HepG2 (cell line): ENCODE results near the gene SHANK3. TPM values are rescaled to one million over a fixed set of nuclear protein-coding genes. Genes with fewer than 3 reads are reported as not detected.
A peak's percentile ranks its signal among the peaks of the same experiment; 100 is the strongest.

Experiments used
- AGO2 ChIP-seq: fragments of 200-400 bp; formaldehyde crosslinking; optimal IDR thresholded peaks from 2 replicates; pipeline ENCODE3; 2017; ENCODE audit warnings: mild to moderate bottlenecking, low read depth, low read length, moderate library complexity
- BHLHE40 ChIP-seq: IDR thresholded peaks from 2 replicates; pipeline ENCODE4 v1.6.1; 2011; ENCODE audit warnings: low read length, improper control_type of control experiment
- DR1 ChIP-seq: sonication (generic); formaldehyde crosslinking; IDR thresholded peaks from 2 replicates; pipeline ENCODE4 v1.8.0; 2021; ENCODE audit warnings: mild to moderate bottlenecking, missing genetic modification reagents, inconsistent platforms
- HDAC1 ChIP-seq: sonication (generic); formaldehyde crosslinking; IDR thresholded peaks from 2 replicates; pipeline ENCODE4 v1.5.1; 2020; ENCODE audit warnings: mild to moderate bottlenecking, missing genetic modification reagents
- HDAC6 ChIP-seq: fragments of 200-600 bp; sonication (generic); IDR thresholded peaks from 2 replicates; pipeline ENCODE4 v1.7.0; 2017; ENCODE audit warnings: mild to moderate bottlenecking, antibody characterized with exemption, low read length, low read depth
- KAT7 ChIP-seq: IDR thresholded peaks from 2 replicates; pipeline ENCODE4 v1.6.1; 2018; ENCODE audit warnings: borderline replicate concordance, missing compliant biosample characterization
- MED13 ChIP-seq: sonication (generic); formaldehyde crosslinking; IDR thresholded peaks from 2 replicates; pipeline ENCODE4 v1.5.0; 2020; ENCODE audit warnings: missing genetic modification reagents
- RBFOX2 ChIP-seq: fragments of 200-400 bp; formaldehyde crosslinking; IDR thresholded peaks from 2 replicates; pipeline ENCODE4 v1.6.1; 2017; ENCODE audit warnings: low read depth, mild to moderate bottlenecking, low read length
- RNF2 ChIP-seq: fragments of 450-650 bp; conservative IDR thresholded peaks from 2 replicates; pipeline ENCODE4 v1.6.1; 2016; ENCODE audit warnings: low read depth
- RNF219 ChIP-seq: sonication (generic); formaldehyde crosslinking; IDR thresholded peaks from 2 replicates; pipeline ENCODE4 v1.5.0; 2020; ENCODE audit warnings: mild to moderate bottlenecking, missing genetic modification reagents
- RXRB ChIP-seq: IDR thresholded peaks from 2 replicates; pipeline ENCODE4 v1.6.1; 2016; ENCODE audit warnings: borderline replicate concordance, missing genetic modification reagents, missing compliant biosample characterization
- SALL2 ChIP-seq: sonication (generic); formaldehyde crosslinking; IDR thresholded peaks from 2 replicates; pipeline ENCODE4 v1.8.1; 2023; ENCODE audit warnings: mild to moderate bottlenecking, missing genetic modification reagents, inconsistent platforms
- SMAD1 ChIP-seq: sonication (generic); formaldehyde crosslinking; IDR thresholded peaks from 2 replicates; pipeline ENCODE4 v1.4.0; 2020; ENCODE audit warnings: missing genetic modification reagents, low read depth, mild to moderate bottlenecking, borderline replicate concordance
- TBX2 ChIP-seq: sonication (generic); formaldehyde crosslinking; IDR thresholded peaks from 2 replicates; pipeline ENCODE4 v1.5.0; 2020; ENCODE audit warnings: missing genetic modification reagents, mild to moderate bottlenecking, borderline replicate concordance
- ZNF260 ChIP-seq: sonication (generic); formaldehyde crosslinking; IDR thresholded peaks from 2 replicates; pipeline ENCODE4 v1.4.0; 2020; ENCODE audit warnings: missing genetic modification reagents, low read depth, mild to moderate bottlenecking, borderline replicate concordance
- ZNF274 ChIP-seq: sonication (generic); formaldehyde crosslinking; IDR thresholded peaks from 2 replicates; pipeline ENCODE4 v1.5.1; 2020; ENCODE audit warnings: mild to moderate bottlenecking, missing genetic modification reagents
- ZNF724P ChIP-seq: sonication (generic); formaldehyde crosslinking; IDR thresholded peaks from 2 replicates; pipeline ENCODE4 v1.8.0; 2022; ENCODE audit warnings: missing genetic modification reagents, borderline replicate concordance
- ZNF737 ChIP-seq: sonication (generic); formaldehyde crosslinking; IDR thresholded peaks from 2 replicates; pipeline ENCODE4 v1.5.0; 2020; ENCODE audit warnings: missing genetic modification reagents, mild to moderate bottlenecking, borderline replicate concordance
- ZNF772 ChIP-seq: sonication (generic); formaldehyde crosslinking; IDR thresholded peaks from 2 replicates; pipeline ENCODE4 v1.5.0; 2020; ENCODE audit warnings: mild to moderate bottlenecking, missing genetic modification reagents
- polyA plus RNA-seq, 8 experiments: library from polyadenylated mRNA; depleted of rRNA in 3 of 8; stranded (reverse) in 7 of 8; unstranded in 1 of 8; fragments of >200 nt; fragmentation: Illumina TruSeq in 4 of 8; extraction: Trizol in 4 of 8; gene quantifications; 2 replicates each; pipeline versions ENCODE4 v1.2.1 to v1.2.3, GENCODE V29; 2011 to 2016; ENCODE audit warnings: low read depth in 4 of 8, missing spikeins in 1 of 8, mixed read lengths in 1 of 8; ENCODE audit not compliant: insufficient read depth in 1 of 8
- total RNA-seq, 5 experiments: library from RNA; depleted of rRNA; stranded (reverse); fragments of >200 nt; fragmentation: Illumina TruSeq; extraction: Trizol; gene quantifications; 2 replicates each; pipeline ENCODE4 v1.2.3, GENCODE V29; 2016; ENCODE audit warnings: low read depth in 1 of 5
- TF ChIP-seq, protein P1 (sequence below): IDR thresholded peaks from 2 replicates; pipeline ENCODE4 v1.6.1; 2012; ENCODE audit warnings: low read depth, low read length, improper control_type of control experiment
- TF ChIP-seq, protein P2 (sequence below): sonication (generic); formaldehyde crosslinking; IDR thresholded peaks from 2 replicates; pipeline ENCODE4 v1.4.0; 2020; ENCODE audit warnings: missing genetic modification reagents

SHANK3 gene
- total and polyA plus RNA-seq, 2 of the 13 experiments (the other 11 are each of a cell fraction or from before 2014, with no cell fraction given): 2.9 to 4.6 TPM

- peak; percentile 74 for TF ChIP-seq RXRB (CRISPR knock-in tag)
- peak; percentile 80 for TF ChIP-seq BHLHE40
- TF ChIP-seq, protein P1, sequence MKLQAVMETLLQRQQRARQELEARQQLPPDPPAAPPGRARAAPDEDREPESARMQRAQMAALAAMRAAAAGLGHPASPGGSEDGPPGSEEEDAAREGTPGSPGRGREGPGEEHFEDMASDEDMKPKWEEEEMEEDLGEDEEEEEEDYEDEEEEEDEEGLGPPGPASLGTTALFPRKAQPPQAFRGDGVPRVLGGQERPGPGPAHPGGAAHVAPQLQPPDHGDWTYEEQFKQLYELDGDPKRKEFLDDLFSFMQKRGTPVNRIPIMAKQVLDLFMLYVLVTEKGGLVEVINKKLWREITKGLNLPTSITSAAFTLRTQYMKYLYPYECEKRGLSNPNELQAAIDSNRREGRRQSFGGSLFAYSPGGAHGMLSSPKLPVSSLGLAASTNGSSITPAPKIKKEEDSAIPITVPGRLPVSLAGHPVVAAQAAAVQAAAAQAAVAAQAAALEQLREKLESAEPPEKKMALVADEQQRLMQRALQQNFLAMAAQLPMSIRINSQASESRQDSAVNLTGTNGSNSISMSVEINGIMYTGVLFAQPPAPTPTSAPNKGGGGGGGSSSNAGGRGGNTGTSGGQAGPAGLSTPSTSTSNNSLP: peak; percentile 25; the same call in 1 of the 2 replicates
- TF ChIP-seq RBFOX2: peak; percentile 51
- 0 out of 2 replicates have a peak, but pooled peaks have one; percentile 63 for TF ChIP-seq RNF219 (CRISPR knock-in tag)
- TF ChIP-seq, protein P2, sequence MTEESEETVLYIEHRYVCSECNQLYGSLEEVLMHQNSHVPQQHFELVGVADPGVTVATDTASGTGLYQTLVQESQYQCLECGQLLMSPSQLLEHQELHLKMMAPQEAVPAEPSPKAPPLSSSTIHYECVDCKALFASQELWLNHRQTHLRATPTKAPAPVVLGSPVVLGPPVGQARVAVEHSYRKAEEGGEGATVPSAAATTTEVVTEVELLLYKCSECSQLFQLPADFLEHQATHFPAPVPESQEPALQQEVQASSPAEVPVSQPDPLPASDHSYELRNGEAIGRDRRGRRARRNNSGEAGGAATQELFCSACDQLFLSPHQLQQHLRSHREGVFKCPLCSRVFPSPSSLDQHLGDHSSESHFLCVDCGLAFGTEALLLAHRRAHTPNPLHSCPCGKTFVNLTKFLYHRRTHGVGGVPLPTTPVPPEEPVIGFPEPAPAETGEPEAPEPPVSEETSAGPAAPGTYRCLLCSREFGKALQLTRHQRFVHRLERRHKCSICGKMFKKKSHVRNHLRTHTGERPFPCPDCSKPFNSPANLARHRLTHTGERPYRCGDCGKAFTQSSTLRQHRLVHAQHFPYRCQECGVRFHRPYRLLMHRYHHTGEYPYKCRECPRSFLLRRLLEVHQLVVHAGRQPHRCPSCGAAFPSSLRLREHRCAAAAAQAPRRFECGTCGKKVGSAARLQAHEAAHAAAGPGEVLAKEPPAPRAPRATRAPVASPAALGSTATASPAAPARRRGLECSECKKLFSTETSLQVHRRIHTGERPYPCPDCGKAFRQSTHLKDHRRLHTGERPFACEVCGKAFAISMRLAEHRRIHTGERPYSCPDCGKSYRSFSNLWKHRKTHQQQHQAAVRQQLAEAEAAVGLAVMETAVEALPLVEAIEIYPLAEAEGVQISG (CRISPR knock-in tag): peak; percentile 69; the same call in 1 of the 2 replicates
- TF ChIP-seq ZNF724P: 0 out of 2 replicates have a peak, but pooled peaks have one; percentile 8
- TF ChIP-seq SMAD1 (CRISPR knock-in tag): peak; percentile 26; the same call in 1 of the 2 replicates
- TF ChIP-seq AGO2: no peak
- TF ChIP-seq ZNF274 (CRISPR knock-in tag): no peak
- TF ChIP-seq SALL2 (CRISPR knock-in tag): 0 out of 2 replicates have a peak, but pooled peaks have one; percentile 70
- 0 out of 2 replicates have a peak, but pooled peaks have one; percentile 10 for TF ChIP-seq DR1 (CRISPR knock-in tag)
- peak; percentile 32; the same call in 1 of the 2 replicates for TF ChIP-seq MED13 (CRISPR knock-in tag)
- TF ChIP-seq RNF2: peak; percentile 52; the same call in 1 of the 2 replicates
- peak; percentile 88 for TF ChIP-seq TBX2 (CRISPR knock-in tag)
- peak; percentile 76; the same call in 1 of the 2 replicates for TF ChIP-seq ZNF772
- TF ChIP-seq ZNF260 (CRISPR knock-in tag): no peak
- TF ChIP-seq HDAC1 (CRISPR knock-in tag): peak; percentile 97
- no peak for TF ChIP-seq ZNF737 (CRISPR knock-in tag)
- TF ChIP-seq HDAC6: no peak
- TF ChIP-seq KAT7 (CRISPR knock-in tag): no peak
Measured at GRCh38 chr22:50641696-50642607, 30.7 kb upstream of the SHANK3 start (continued).
